Fibroblast of skin of left quadriceps (primary cell): ENCODE data around the gene SHB.

Experiments
- DNase-seq, 2 experiments: peaks; one replicate each; pipeline ENCODE4 v3.0.0-alpha.2; 2013; ENCODE audit warnings: low read depth in 2 of 2

Gene SHB

DNA sequence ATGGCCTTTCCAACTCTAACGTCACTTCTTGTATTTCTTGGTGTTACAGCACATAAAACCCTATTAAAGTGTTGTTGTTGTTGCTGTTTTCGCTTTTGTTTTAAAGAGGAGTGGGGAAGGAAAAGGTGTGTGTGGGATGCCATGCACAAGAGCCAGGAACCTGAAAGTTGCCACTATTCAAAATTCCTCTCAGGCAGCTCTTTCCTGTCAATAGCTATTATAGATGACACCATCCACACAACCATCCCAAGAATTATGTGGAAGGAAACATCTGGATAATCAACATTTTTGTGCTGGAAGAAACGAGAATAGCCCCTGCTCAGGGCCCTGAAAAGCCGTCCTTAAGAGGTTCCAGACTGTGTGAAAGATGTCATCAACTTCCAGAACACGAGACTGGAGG is 79.3 kb downstream of the SHB start:
- DNase-seq, result no peak

DNA sequence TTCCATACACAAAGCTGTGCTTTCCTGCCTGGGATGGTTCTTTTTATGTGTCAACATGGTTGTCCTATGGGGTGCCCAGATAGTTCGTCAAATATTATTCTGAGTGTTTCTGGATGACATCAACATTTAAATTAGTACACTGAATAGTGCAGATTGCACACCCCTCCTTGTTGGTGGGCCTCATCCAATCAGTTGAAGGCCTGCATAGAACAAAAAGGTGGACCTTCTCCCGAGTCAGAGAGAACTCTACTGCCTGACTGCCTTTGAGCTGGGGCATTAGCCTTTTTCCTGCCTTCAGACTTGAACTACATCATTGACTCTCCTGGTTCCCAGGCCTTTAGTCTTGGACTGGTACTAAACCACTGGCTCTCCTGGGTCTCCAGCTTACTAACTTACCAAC is 80.4 kb downstream of the SHB start:
- DNase-seq, result no peak

DNA sequence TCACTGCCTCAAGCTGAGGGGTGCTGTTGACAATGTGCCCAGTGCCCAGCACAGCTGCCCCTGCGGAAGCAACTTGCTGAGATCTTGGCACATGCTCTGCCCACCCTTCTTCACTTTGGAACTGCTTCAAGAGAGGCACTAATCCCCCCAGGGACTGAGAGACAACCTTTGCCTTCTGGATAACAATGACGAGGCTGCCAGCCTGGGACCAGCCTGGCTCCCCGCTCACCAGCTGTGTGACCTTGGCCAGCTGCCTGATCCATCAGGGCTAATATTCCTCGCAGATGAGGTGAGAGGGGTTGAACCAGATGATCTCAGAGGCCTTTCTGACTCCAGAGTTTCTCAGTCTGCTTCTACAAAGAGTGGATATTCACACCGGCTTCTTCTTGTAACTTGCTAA is 81.0 kb downstream of the SHB start:
- no peak for DNase-seq

DNA sequence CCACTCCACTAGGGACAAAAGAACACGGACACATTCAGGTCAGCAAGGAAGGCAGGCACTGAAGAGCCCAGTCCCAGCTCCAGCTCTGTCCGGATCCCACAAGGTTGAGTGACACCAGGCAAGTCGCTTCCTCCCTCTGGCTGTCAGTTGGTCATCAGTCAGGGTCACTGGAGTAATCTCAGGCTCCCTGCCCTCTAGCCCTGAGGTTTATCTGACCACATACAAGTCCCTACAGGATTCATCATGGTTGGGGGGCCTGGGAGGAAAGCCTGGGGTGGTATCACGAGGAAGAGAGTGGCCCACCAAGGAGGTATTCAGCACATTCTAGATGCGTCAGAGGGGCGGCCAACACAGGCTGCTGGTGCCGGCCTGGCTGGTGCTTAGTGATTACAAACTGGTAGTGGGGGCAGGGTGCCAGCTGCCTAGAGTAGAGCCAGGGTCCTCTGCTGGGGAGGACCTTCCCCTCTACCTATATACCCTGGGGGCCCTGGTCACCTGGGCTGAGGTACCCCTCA is 81.5 kb downstream of the SHB start:
- no peak for DNase-seq

DNA sequence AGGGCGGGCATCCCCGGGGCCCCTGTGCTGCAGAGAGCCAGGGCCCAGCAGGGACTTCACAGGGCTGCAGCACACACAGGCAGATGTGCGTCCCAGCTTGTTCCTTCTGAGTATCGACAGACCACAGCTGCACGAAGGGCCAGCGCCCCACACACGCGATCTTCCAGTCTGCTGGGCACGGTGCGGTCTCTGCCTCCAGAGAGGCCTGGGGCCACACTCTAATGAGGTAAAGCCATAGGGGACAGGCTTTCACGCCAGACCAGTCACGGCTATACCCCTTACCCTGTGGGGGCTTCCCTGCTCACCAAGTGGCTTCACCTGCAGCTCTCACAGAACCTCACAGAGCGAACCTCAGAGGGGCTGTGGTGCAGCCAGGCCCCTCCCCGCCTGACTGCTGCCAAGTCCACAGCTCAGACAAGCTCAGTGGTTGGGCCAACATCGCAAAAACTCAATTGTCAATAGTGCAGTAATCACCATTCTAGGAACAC is 82.2 kb downstream of the SHB start:
- DNase-seq, result no peak

DNA sequence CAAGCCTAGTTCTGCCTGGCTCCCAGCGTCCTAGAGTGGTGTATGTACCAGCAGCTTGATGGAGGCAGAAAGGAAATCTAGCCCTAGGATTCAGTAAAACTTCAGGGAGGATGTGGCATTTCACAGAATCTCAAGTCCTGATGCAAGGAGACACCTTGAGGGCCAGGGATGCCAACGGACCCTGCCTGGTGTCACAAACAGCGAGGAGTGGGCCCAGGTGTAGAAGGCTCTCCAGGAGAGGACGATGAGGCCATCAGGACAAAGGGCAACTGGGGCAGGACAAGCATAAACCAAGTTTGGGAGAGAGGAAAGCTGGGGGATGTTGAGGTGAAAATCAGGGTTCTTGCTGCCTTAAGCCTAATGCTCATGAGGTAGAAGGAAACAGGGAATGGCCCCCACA is 83.0 kb downstream of the SHB start:
- no peak for DNase-seq

DNA sequence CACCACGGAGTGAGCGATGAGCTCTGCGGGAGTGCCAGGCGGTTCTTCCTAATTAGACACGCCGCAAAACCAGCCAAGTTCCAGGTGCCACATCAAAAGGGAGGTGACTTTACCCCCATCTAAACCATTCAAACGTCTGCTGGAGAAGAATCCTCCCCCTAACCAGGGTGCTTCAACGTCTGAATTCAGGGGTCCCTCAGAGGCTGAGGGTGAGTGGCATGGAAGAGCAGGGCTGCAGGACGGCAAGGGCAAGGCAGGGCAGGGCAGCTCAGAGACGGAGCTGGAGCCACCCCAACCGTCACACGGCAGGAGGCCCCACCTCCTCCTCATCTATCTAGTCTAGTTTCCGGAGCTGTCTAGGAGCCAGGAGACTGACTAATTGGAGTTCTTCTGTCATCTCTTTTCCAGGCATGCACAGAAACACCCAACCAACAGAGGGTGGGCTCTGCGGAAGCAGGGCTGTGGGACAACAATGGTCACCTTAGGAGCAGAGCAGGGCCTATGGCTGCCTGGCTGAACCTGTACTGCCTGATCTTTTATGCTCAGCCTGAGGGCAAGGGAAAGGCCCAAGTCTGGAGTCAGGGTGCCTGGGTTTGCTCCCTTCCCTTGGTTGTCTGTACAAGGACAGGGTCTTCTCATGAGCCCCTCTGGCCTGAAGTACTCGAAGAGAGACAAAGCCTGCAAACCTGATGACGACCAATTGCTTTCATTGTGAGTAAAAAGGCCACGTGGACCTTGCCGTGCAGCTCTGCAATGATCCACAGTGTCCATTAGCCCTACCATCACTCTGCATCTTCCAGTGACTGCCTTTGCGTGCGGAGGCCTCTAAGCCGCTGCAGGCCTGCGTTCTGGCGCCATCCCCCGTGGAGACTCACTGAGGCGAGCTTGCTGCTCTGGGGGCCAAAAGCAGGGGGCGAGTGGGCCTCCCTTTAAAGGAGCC is 84.1 kb downstream of the SHB start:
- DNase-seq, result peak; percentile 42 to 47

DNA sequence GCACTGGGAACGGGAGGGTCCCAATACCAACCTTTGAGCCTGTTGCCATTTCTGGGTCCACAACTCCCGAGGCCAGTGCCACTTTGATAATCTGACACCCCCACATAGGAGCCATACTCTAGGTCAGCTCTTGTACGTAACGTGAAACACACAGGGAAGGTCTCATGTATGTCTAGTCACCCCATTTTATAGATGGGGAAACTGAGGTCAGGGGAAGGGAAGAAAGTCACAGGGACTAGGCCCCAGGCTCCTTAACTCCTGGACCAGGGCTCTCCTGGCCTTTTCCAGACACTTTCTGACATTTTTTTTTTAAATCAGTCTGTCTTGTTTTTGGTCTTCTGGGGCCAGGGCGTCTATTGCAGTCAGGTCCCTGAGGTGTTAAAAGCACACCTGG is 84.8 kb downstream of the SHB start:
- DNase-seq, result no peak

DNA sequence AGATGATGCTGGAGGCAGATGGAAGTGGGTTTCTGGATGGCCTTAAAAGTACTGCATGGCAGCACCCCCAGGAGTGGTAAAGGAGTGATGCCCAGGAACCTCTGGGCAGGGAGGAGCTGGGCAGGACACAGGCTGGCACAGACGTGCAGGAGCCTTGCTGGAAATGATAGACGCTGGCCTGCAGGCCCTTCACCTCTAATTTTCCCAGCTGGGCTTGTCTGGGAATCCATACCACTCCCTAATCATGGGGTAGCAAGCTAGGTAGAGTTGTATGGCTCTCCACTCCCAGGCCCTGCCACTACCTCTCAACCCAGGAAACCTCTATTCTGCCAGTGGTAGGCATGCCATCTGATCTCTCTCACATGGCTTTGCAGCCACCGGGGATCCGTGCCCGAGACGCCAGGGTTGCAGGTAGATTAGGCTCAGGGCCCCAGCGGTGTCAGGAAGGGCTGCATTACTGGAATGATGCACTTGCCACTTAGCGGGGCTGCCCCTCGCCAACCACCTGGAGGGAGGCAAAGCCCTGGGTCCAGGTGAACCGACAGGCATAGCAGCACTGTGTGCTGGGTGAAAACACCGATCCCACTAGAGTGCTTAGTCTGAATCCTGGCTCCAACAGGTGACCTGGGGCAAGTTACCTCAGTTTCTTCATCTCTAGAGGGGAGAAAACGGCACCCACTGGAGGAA is 85.5 kb downstream of the SHB start:
- DNase-seq, result no peak

DNA sequence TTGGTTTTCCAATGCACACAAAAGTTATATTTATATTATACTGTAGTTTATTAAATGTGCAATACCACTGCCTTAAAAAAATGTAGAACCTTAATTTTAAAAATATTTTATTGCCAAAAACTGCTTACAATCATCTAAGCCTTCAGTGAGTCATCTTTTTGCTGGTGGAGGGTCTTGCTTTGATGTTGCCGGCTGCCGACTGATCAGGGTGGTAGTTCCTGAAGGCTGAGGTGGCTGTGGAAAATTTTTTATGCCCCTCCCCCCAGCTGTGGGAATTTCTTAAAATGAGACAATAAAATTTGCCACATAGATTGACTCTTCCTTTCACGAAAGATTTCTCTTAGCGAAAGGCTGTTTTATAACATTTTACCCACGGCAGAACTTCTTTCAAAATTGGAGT is 89.2 kb downstream of the SHB start:
- no peak for DNase-seq

DNA sequence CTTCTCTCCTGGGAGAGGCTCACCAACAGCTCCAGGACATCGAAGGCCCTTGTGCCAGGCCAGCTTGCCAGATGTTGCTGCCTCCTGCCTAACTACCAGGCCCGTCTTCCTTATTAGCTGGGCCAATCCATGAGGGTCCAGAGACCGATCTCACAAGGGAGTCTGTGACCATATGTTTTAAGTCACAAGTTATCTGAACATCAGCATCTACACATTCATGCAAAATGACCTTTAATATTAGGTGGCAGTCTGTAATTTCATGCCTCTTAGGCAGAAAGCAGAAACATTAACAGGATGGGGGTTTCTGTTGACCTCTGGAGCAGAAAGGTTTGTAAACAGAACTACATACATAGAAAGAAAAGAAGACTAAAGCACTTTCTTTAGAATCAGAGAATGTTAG is 90.0 kb downstream of the SHB start:
- DNase-seq, result no peak

DNA sequence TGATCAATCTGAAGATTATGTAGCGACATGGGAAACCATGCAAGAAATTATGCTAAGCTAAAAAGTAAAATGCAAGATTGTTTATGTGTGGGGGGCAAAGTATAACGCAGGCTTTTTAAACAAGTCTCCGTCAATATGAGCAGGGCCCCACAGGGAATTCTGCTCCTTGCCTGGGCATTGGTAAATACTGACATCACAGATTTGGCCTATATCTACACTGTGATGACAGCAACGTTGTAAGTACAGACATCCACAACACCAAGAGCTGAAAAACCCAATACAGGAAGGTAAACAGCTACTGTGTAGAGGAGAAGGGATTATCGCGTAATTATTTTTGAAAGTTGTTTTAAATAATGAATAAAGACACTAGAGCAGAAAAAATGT is 90.6 kb downstream of the SHB start:
- no peak for DNase-seq

DNA sequence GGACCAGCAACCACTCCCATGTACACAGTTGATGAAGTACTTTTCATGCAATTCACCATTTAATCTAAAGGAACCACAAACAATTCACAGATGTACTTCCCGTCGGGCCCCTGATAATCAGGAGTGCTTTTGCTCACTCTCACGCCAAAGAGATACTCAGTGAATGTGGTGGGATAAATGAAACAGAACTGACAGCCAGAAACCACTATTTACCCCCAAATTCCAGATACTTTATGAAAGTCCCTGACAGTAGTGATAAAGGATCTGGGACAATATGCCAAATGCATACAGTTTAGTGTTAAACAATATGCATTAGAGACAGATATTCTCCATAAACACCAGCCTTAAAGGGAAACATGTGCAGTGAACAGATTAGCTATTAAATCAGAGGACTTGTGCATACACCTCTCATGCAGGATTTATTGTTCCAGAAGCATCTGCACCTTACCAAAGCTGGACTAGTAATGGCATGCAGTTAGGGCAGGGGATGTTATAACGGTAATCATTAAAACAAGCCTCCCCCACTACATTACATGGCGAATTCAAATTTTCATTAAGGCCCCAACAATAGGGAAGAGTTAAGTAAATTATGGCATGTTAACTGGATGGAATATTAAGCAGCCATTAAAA is 91.1 kb downstream of the SHB start:
- no peak for DNase-seq

DNA sequence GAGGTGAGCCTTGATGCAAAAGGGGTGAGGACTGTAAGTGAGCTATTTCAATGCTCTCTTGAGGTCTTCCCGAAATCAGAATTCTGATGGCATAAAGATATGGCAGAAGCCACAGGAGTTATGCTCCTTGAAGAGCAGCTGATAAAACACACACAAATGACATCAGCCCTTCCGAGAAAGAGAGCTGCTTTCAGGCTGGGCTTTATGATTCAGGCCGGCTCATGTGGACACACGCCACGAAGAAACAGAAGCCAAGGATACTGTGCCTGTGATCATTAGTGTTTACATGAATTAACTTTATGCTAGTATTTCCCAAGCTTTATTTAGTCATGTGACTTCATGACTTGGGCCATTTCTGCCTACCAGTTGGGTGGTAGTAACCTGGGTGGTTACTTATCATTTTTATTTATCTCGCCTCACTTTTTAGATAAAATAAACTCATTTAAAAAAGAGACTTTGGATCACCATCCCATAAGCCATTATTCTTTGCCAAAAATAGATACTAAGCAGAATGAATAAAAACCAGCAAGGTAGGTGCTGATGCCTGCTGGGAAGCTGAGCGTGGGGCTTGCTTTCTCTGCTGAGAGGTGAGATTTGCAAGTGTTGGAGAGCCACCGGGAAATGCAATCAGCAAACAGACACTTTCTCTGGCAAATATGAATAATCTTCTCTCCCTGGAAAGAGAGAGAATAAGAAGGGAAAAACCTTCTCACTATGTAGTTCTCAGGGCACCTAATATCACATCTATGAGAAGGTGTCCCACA is 92.1 kb downstream of the SHB start:
- no peak for DNase-seq

DNA sequence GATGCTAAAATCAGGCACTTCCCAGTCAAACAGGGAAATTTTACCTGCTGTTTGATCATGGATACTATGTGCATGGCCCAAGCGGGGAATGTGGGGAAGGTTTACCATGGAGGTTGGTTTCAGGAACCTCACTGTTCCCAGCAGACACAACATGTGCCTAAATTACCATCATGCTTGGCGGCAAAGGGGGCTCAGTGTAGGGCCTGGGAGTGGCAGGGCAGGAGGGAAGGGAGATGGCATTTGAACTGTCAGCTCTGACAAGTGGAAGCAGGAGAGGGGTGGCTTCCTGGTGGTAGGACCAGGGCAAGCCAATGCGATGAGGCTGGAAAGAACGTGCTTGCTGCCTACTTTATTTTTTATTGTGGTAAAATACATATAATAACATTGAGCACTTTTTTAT is 93.4 kb downstream of the SHB start:
- DNase-seq, result no peak

DNA sequence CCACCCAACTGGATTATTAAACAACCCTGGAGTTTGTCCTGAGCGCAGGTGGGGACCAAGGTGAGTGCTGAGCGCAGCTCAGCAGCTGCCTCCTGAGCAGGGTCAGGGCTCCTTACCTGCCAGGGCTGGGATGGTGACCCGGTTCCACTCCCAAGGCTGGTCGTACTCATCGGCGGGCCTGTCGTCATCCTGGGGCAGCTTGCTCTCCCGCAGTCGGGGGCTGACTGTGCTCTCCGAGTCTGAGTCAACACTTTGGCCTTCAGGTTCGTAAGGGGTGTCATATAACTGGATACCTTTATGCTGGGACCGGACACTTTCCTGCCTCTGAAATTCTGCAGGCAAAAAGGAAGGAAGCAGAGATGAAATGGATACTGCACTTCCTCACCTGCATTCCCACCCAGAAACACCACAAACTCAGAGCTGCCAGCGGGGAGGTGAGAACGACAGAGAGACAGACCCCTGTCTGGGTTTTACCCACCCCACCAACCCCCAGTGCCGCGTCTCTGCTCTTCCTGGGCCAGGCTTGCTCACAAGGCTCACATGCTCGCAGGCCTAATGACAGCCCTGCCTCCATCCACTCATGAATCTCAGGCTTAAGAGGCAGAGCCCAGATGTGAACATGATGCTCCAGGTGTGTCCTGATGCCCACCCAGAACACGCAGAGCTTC is 94.4 kb downstream of the SHB start:
- no peak for DNase-seq

DNA sequence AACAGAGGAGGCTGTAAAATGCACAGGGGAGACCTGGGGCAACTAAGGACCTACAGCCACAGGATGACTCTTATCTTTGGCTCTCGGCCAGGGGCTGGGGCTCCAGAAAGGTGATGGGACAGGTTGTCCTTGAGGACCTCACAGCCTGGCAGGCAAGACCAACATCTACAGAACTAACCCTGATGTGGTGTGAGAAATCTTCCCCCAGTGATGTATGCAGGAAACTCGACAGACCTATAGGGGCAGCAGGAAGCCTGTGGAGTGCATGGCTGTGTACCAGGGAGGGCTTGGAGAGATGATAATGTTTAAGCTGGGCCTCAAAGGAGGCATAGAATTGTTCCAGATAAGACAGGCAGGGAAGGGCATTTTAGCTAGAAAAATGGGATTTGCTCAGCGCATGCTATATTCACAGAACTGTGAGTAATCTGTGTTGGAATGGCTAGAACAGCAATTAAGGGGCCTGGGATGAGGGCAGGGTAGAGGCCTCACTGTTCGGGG is 96.6 kb downstream of the SHB start:
- no peak for DNase-seq

DNA sequence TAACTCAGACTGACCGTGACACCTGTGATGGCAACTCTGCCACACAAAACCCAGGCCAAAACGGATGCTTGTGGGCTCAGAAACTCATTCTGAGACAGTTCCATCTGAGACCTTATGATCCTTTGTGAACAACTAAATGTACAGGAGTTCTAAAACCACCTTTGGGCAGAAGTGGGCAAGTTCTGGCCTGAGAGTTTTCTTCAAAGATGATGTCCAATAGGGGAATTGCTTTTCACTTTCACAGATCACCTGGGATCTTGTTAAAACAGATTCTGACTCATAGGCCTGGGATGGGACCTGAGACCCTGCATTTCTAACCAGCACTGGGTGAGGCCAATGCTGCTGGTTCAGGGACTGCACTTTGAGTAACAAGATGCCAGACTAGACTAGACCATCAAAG is 97.3 kb downstream of the SHB start:
- DNase-seq, result no peak

DNA sequence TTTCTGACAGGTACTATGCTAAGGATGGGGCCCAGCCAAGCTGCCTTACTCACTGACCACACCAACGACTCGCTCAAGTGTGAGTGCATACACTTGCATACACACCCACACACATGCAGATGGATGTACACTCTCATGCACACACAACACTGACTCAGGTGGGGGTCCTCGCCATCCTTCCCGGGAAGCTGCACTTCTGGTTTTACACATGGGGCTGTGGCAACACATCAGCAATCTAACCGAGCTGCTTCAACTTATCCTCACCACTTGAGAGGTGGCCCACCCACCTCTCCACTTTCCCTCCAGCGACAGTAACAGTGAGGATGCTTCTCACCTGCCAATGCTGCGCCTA is 97.9 kb downstream of the SHB start:
- DNase-seq, result no peak

DNA sequence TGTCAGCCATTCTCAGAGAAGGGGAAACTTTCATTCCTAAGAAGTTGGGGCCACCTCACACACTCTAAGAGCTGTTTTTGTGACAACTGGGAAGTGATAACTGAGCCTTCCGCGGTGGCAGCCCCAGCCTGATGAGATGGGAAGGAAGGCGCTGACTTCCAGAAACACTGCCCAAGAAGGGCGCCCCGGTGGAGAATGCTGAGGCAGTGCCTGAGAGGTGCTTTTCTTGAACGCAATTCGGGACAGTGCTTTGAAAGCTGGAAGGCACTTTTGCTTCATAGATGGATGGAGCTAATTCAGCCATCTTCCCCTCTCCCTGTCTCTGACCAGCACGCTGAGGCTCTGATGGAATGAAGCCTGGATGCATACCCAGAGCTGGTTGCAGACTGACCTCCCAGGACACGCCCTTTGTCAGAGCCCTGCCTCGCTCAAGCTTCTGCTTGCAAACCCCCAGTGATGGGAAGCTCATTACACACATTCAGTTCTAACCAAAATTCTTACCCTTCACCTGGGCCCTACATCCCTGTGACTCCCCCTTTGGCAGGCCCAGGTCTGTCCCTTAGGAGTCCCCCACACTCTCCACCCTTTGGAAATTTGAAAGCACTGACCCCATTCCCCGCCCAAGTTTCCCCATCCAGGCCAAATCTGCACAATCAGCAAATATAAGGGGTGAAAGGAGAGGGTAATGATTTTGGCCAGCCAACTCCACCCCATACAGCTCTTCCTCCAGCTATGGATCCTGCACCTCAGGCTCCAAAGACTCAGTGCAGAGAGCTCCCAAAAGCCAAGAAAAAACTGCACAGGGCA is 98.5 kb downstream of the SHB start:
- DNase-seq, result no peak
